PC-9 (cell line): ENCODE data around the gene LAMTOR2. TPM values are rescaled to one million over a fixed set of nuclear protein-coding genes. Genes with fewer than 3 reads are reported as not detected.

Source experiments
- BruUV-seq: library from RNA; stranded (reverse); fragments of 400-500 nt; replicated peaks from 2 replicates; lab custom pipeline; 2021; lab: Mats Ljungman, UMichigan
- CTCF ChIA-PET: fragments of 300-600 bp; sonication (Branson Sonifier 250); formaldehyde crosslinking; loops from one replicate; lab custom pipeline; 2022; ENCODE audit warnings: antibody characterized with exemption; lab: Charles Lee
- POLR2A ChIA-PET: fragments of 300-600 bp; sonication (Branson Sonifier 250); formaldehyde crosslinking; loops from one replicate; lab custom pipeline; 2022; ENCODE audit warnings: antibody characterized with exemption; ENCODE audit not compliant: unreplicated experiment; lab: Charles Lee
- DNase-seq, 2 experiments: peaks; one replicate each; pipeline versions ENCODE4 v3.0.0 to v3.0.0-alpha.2; 2015 to 2022; ENCODE audit warnings: mixed read lengths in 1 of 2
- H2AFZ ChIP-seq: fragments of 200-600 bp; sonication (generic); 2 replicates; pipeline ENCODE4 v1.8.1; 2017; ENCODE audit warnings: antibody characterized with exemption
- H3F3A ChIP-seq: fragments of 200-600 bp; sonication (generic); 2 replicates; pipeline ENCODE4 v1.8.1; 2017; ENCODE audit warnings: antibody characterized with exemption, mild to moderate bottlenecking, low read depth; ENCODE audit not compliant: insufficient read depth
- H3K27ac ChIP-seq: fragments of 200-600 bp; sonication (generic); 2 replicates; pipeline ENCODE4 v1.6.1; 2016; ENCODE audit warnings: mixed run types
- H3K27me3 ChIP-seq: fragments of 200-600 bp; sonication (generic); 2 replicates; pipeline ENCODE4 v1.6.1; 2016; ENCODE audit warnings: low read depth, mixed run types; ENCODE audit not compliant: insufficient read depth
- H3K36me3 ChIP-seq: fragments of 200-600 bp; sonication (generic); 2 replicates; pipeline ENCODE4 v1.6.1; 2016; ENCODE audit warnings: low read depth, mixed run types
- H3K4me1 ChIP-seq: fragments of 200-600 bp; sonication (generic); replicated peaks from 2 replicates; pipeline ENCODE4 v1.6.1; 2016; ENCODE audit warnings: mixed run types; ENCODE audit not compliant: insufficient read depth
- H3K4me2 ChIP-seq: fragments of 200-600 bp; sonication (generic); 2 replicates; pipeline ENCODE4 v1.6.1; 2017; ENCODE audit warnings: mixed run types
- H3K4me3 ChIP-seq: fragments of 200-600 bp; sonication (generic); 2 replicates; pipeline ENCODE4 v1.6.1; 2016; ENCODE audit warnings: mixed run types
- H3K79me2 ChIP-seq: fragments of 200-600 bp; sonication (generic); 2 replicates; pipeline ENCODE4 v1.6.1; 2017; ENCODE audit warnings: low read depth, mixed run types
- H3K9me2 ChIP-seq: fragments of 200-600 bp; sonication (generic); 2 replicates; pipeline ENCODE4 v1.8.1; 2017; ENCODE audit warnings: mild to moderate bottlenecking; ENCODE audit not compliant: insufficient read depth
- H3K9me3 ChIP-seq: fragments of 200-600 bp; sonication (generic); 2 replicates; pipeline ENCODE4 v1.8.1; 2016; ENCODE audit warnings: low read depth; ENCODE audit not compliant: insufficient read depth
- H4K20me1 ChIP-seq: fragments of 200-600 bp; sonication (generic); 2 replicates; pipeline ENCODE4 v1.8.1; 2017; ENCODE audit not compliant: insufficient read depth
- EZH2 ChIP-seq: fragments of 200-600 bp; sonication (generic); IDR thresholded peaks from 2 replicates; pipeline ENCODE4 v1.8.0; 2017; ENCODE audit warnings: antibody characterized with exemption, low read depth
- intact Hi-C: fragments of 100-400 bp; cut with micrococcal nuclease; formaldehyde crosslinking; loops from one replicate; pipeline ENCODE4 v1.10.0; 2022; ENCODE audit not compliant: unreplicated experiment
- total RNA-seq: library from RNA; stranded (reverse); gene quantifications from 2 replicates; pipeline ENCODE4 v1.2.3, GENCODE V29; 2021
- TF ChIP-seq, protein P1 (sequence below): fragments of 200-600 bp; sonication (generic); conservative IDR thresholded peaks from 2 replicates; pipeline ENCODE4 v1.6.1; 2017; ENCODE audit warnings: mixed run types, antibody characterized with exemption, mild to moderate bottlenecking, moderate library complexity

LAMTOR2 gene
- total RNA-seq, 1 experiment from 2014 or later: 76.8 TPM

DNA sequence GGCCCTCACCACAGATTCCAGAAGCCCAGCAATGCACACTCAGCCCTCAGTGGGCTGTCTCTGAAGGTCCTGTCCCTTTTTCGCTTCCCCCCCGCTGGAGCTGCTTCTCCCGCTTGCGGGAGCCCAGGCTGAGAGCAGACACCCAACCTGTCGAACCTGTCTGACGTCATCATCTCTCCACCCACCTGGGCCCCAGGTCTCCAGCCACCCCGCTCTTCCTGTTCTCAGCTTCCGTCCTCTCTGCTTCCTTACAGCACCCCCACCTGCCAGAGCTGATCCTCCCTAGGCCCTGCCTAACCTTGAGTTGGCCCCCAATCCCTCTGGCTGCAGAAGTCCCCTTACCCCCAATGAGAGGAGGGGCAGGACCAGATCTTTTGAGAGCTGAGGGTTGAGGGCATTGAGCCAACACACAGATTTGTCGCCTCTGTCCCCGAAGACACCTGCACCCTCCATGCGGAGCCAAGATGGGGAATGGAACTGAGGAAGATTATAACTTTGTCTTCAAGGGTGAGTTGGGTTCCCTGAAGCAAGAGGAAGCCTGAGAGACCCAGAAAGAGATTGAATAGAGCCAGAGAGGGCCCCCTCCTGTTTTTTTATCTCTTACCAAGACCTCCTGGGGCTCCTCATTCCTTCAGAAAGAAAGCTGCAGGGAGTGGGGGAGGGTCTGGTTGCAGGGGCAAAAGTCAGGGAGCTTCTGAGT, 6.5 kb downstream of the LAMTOR2 start, which contains the start of gene RAB25:
TSS of gene RAB25 (plus strand) at position 224 of the 700 bp plus-strand sequence. CDS start at position 465, 241 bp downstream.
- H3K9me2 ChIP-seq: no peaks in the 10 kb centered on the region
- H2AFZ ChIP-seq: peak within 1 kb of the TSS; percentile 93
- H3K4me2 ChIP-seq: peak within 1 kb of the TSS; percentile 94
- peak within 1 kb of the TSS; percentile 61 for H3K27ac ChIP-seq
- TSS peak; percentile 70 for BruUV-seq
- no peaks in the 10 kb centered on the region for H3K27me3 ChIP-seq
- H3K4me3 ChIP-seq: peak within 1 kb of the TSS; percentile 64
- peaks cover 49% of the 10 kb centered on the region for H3K79me2 ChIP-seq
- H3K36me3 ChIP-seq: peaks cover 7% of the 10 kb centered on the region; the same call in 1 of the 2 replicates
- H3F3A ChIP-seq: peaks cover 22% of the 10 kb centered on the region
- ChIA-PET CTCF (interaction anchor here (0.5 to 0.6 kb wide), 4 partner anchors 122 to 1204 kb away, joined by 3 to 12 read pairs (median 4); no protein-coding TSS in a partner anchor), POLR2A (interaction anchor here (0.6 to 0.8 kb wide), 7 partner anchors 46 to 649 kb away, joined by 3 to 8 read pairs (median 3); partner anchors contain the start of gene ARHGEF2)
- peak; percentile 90 to 92 for DNase-seq
- intact Hi-C loops: loop anchor here (1.0 to 5.0 kb wide), 3 partner anchors 22 to 99 kb away; partner anchors contain the start of gene MEX3A
- peaks cover 28% of the 10 kb centered on the region for H4K20me1 ChIP-seq
- H3K4me1 ChIP-seq: peaks cover 18% of the 10 kb centered on the region
- no peaks in the 10 kb centered on the region for H3K9me3 ChIP-seq
- TF ChIP-seq EZH2: no peak
- TF ChIP-seq, protein P1, sequence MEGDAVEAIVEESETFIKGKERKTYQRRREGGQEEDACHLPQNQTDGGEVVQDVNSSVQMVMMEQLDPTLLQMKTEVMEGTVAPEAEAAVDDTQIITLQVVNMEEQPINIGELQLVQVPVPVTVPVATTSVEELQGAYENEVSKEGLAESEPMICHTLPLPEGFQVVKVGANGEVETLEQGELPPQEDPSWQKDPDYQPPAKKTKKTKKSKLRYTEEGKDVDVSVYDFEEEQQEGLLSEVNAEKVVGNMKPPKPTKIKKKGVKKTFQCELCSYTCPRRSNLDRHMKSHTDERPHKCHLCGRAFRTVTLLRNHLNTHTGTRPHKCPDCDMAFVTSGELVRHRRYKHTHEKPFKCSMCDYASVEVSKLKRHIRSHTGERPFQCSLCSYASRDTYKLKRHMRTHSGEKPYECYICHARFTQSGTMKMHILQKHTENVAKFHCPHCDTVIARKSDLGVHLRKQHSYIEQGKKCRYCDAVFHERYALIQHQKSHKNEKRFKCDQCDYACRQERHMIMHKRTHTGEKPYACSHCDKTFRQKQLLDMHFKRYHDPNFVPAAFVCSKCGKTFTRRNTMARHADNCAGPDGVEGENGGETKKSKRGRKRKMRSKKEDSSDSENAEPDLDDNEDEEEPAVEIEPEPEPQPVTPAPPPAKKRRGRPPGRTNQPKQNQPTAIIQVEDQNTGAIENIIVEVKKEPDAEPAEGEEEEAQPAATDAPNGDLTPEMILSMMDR: no peak

DNA sequence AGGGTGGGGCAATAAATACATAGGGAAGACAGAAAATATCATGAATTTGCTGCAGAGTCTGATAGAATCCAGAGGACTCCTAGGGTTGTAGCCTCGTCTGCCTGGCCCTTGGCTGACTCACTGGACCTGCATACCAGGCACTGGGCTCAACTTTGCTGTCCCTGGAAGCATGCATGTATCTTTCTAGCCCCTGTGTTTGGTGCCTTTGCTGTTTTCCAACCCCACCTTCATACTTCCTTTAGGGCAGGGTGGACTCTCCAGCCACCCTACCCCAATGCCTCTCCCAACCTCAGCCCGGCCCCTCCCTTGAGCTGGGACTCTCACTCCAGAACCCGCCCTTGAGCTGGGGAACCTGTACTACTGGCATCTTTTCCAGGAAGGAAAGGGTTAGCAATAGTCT, 7.6 kb downstream of the LAMTOR2 start:
- ChIA-PET POLR2A (interaction anchor here (0.5 to 0.7 kb wide), 2 partner anchors 59 to 411 kb away, joined by 3 to 4 read pairs; no protein-coding TSS in a partner anchor), CTCF (interaction anchor here (0.5 to 0.7 kb wide), 3 partner anchors 20 to 1071 kb away, joined by 3 to 4 read pairs (median 4); partner anchors contain the start of gene MEX3A)
- Histone ChIP-seq H3K9me3 (no peaks in the 10 kb centered on the region), H3K9me2 (no peaks in the 10 kb centered on the region), H3K4me1 (peaks cover 18% of the 10 kb centered on the region), H3K27ac (peak overlapping the region; percentile 61), H4K20me1 (peaks cover 33% of the 10 kb centered on the region), H3K36me3 (peaks cover 7% of the 10 kb centered on the region; the same call in 1 of the 2 replicates), H3F3A (peaks cover 22% of the 10 kb centered on the region), H3K27me3 (no peaks in the 10 kb centered on the region), H3K4me3 (peak overlapping the region; percentile 64), H3K4me2 (peak overlapping the region; percentile 94), H3K79me2 (peaks cover 59% of the 10 kb centered on the region), H2AFZ (no peak overlapping the region)
- no TSS peak for BruUV-seq
- TF ChIP-seq, protein P1: no peak
- TF ChIP-seq EZH2: no peak
- DNase-seq: peak; percentile 56 to 59
- intact Hi-C loops: loop anchor here (5.0 kb wide), 1 partner anchor 60 kb away; no protein-coding TSS in a partner anchor

DNA sequence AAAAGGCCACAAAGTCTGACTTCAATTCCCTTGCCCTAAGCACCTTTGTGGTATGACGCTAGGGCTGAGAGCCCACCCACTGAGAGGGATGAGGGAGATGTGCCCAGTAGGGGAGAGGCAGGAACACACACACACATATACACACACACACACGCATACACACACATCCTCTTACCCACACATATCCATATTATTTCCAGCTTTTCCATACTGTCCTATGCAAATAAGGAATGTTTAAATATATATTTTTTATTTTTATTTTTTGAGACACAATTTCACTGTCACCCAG, 9.4 kb downstream of the LAMTOR2 start:
- intact Hi-C loops: loop anchor here (5.0 kb wide), 1 partner anchor 62 kb away; no protein-coding TSS in a partner anchor
- H4K20me1 ChIP-seq: peaks cover 33% of the 10 kb centered on the region
- no peak for TF ChIP-seq EZH2
- TF ChIP-seq, protein P1: no peak
- DNase-seq: no peak
- BruUV-seq: no TSS peak
- no peaks in the 10 kb centered on the region for H3K9me3 ChIP-seq
- H2AFZ ChIP-seq: no peak overlapping the region
- peaks cover 18% of the 10 kb centered on the region for H3K4me1 ChIP-seq
- CTCF ChIA-PET: interaction anchor here (0.5 kb wide), 1 partner anchor 31 kb away, joined by 3 read pairs; no protein-coding TSS in a partner anchor
- H3K9me2 ChIP-seq: no peaks in the 10 kb centered on the region
- H3K27ac ChIP-seq: no peak overlapping the region
- H3K4me2 ChIP-seq: peak overlapping the region; percentile 94
- H3K4me3 ChIP-seq: 0 out of 2 replicates have a peak overlapping the region, but pooled peaks have one; percentile 64
- peaks cover 7% of the 10 kb centered on the region; the same call in 1 of the 2 replicates for H3K36me3 ChIP-seq
- POLR2A ChIA-PET: interaction anchor here (0.6 kb wide), 1 partner anchor 208 kb away, joined by 4 read pairs; no protein-coding TSS in a partner anchor
- H3F3A ChIP-seq: peaks cover 22% of the 10 kb centered on the region
- peaks cover 63% of the 10 kb centered on the region for H3K79me2 ChIP-seq
- H3K27me3 ChIP-seq: no peaks in the 10 kb centered on the region
